Activated T-cell treated with anti-CD3 and anti-CD28 coated beads for 24 hours (primary cell): ENCODE data around the gene PLEKHD1.
"Not testable (repeated sequence)": the region's sequence is repeated elsewhere in the genome, so short reads cannot be mapped to it uniquely, and the experiment has no call there.

Experiments
- DNase-seq: peaks from one replicate; pipeline ENCODE4 v3.0.0-alpha.2; 2020; ENCODE audit warnings: low read depth

PLEKHD1 gene

GRCh38 chr14:69481815-69482568 is 2.5 kb upstream of the PLEKHD1 start:
- DNase-seq = no peak

- DNase-seq = no peak
These were observed 624 bp upstream of the PLEKHD1 start for GRCh38 chr14:69483765-69484443.

- no peak for DNase-seq
These were observed 760 bp downstream of the PLEKHD1 start for GRCh38 chr14:69485315-69485660.

- DNase-seq = no peak
These were observed 1.2 kb downstream of the PLEKHD1 start for GRCh38 chr14:69485701-69486100.

- no peak for DNase-seq
These were observed 2.7 kb downstream of the PLEKHD1 start for GRCh38 chr14:69487226-69487625.

- DNase-seq = no peak
These were observed 3.2 kb downstream of the PLEKHD1 start for GRCh38 chr14:69487771-69488170.

GRCh38 chr14:69489495-69489894 is 5.0 kb downstream of the PLEKHD1 start:
- DNase-seq = no peak

- DNase-seq = no peak
These were observed 5.8 kb downstream of the PLEKHD1 start for GRCh38 chr14:69490219-69490918.

- DNase-seq = no peak
These were observed 6.7 kb downstream of the PLEKHD1 start for GRCh38 chr14:69491193-69491592.

GRCh38 chr14:69493038-69493437 is 8.5 kb downstream of the PLEKHD1 start:
- no peak for DNase-seq

- DNase-seq = no peak
These were observed 9.3 kb downstream of the PLEKHD1 start for GRCh38 chr14:69493791-69494190.

- no peak for DNase-seq
These were observed 10.9 kb downstream of the PLEKHD1 start for GRCh38 chr14:69495341-69495921.

- not testable (repeated sequence) for DNase-seq
These were observed 13.3 kb downstream of the PLEKHD1 start for GRCh38 chr14:69497866-69498265.

- DNase-seq = not testable (repeated sequence)
These were observed 13.8 kb downstream of the PLEKHD1 start for GRCh38 chr14:69498286-69498685.

GRCh38 chr14:69499436-69499835 is 14.9 kb downstream of the PLEKHD1 start:
- DNase-seq = no peak

- no peak for DNase-seq
These were observed 15.6 kb downstream of the PLEKHD1 start for GRCh38 chr14:69500096-69500495.

- no peak for DNase-seq
These were observed 16.2 kb downstream of the PLEKHD1 start for GRCh38 chr14:69500736-69501135.

GRCh38 chr14:69501423-69501838 is 16.9 kb downstream of the PLEKHD1 start:
- DNase-seq = no peak

- DNase-seq = no peak
These were observed 20.2 kb downstream of the PLEKHD1 start for GRCh38 chr14:69504775-69505174.

GRCh38 chr14:69505338-69506240 is 21.1 kb downstream of the PLEKHD1 start:
- DNase-seq = no peak

- DNase-seq = no peak
These were observed 21.7 kb downstream of the PLEKHD1 start for GRCh38 chr14:69506241-69506595.
